ENCODE data around the gene GPSM3. TPM values are rescaled to one million over a fixed set of nuclear protein-coding genes. Genes with fewer than 3 reads are reported as not detected.

Gene GPSM3
- total and polyA plus RNA-seq, 2 donors (not counting 1 experiment from before 2014, with no cell fraction given) = 2.3 to 7.0 TPM

DNA sequence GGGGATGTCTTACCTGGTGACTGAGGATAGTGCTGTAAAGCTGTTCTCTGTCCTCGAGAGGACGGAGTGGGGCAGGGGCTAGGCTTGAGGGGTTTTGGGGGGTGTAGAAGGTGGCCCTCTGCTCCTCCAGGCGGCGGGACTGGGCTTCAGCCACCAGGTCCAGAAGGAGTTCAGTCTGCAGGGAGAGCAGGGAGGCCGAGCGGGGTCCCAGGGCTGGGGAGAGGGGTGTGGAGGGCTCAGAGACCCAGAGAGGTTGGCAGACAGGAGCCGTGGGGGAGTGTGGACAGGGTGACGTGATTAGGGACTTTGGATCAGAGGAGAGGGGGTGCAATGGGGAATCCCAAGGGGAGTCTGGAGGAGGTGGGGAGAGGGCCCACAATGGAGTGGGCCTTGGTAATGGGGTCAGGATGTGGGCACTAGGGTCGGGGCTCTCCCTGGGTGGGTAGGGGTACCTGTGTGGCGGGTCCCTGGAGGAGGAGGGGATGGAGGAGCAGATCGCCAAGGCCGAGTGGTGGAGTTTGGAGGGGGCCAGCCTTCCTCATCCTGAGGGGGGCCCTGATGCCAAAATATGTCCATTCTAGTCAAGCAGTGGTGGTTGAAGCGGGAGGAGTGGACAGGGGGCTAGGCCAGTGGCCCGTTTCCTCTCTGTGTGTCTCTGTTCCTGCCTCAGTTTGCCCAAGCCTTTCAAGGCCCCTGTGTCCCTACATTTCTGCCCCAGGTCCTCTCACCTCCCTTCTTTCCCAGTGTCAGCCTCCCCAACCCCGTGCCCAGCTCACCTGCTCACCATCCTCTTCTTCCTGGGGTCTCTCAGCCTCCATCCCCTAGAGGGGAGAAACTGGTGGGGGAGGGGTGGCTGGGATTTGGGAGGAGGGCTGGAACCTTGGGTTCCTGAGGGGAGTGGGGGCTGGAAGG lies 491 bp downstream of the GPSM3 start:
- H3K79me2 ChIP-seq (ENCODE audit: control insufficient read depth, insufficient read depth, low read length) = peaks cover 20% of the 10 kb centered on the region

DNA sequence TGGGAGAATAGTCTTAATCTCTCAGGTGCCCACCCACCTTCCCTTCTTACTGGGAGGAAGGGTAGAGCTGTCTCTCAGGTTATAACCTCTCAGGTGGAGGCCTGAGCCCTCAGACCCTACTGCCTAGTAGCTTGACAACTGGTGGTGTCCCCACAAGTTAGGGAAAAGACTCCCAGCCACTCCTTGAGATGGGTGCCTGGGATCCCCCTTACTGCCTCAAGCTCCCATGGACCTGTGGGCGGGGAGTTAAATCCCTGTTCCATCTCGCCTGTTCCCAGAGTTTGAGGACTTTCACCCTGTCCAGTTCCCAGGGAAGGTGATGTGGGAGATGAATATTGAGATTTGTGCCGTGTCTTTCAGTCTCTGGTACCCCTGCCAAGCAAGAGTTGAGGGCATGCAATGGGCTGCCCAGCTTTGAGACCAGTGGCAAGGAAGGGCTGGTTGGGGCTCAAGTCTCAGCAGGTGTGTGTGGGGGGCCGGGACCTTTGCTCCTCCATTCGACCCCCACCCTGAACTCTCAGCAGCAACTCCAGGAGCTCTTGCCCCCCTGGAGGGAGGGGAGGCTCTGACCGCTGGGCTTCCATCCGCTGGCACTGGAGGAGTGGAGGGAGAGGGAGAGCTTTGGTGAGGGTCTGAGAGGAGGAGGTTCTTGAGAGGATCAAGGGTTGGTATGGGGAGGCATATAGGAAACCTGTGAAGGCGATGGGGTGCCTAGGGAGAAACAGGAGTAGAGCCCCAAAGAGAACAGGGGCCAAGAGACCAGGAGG lies 1.3 kb downstream of the GPSM3 start:
- H3K4me2 ChIP-seq (ENCODE audit: extremely low read depth, insufficient read depth, low read length) = peak overlapping the region; percentile 81

More for the DNA sequence above, 491 bp downstream of the GPSM3 start:
- no peaks in the 10 kb centered on the region for H3K9me3 ChIP-seq (ENCODE audit: control insufficient read depth, insufficient read depth, low read depth, low read length)
- H3K36me3 ChIP-seq (ENCODE audit: control insufficient read depth, insufficient read depth, low read length) = peaks cover 5% of the 10 kb centered on the region
- peak overlapping the region; percentile 40 for H3K9ac ChIP-seq (ENCODE audit: insufficient read depth, low read length)
- no peaks in the 10 kb centered on the region for H4K20me1 ChIP-seq (ENCODE audit: control insufficient read depth, extremely low read depth, insufficient read depth, low read length)
- H2AFZ ChIP-seq (ENCODE audit: low read length) = no peak overlapping the region
- H3K27me3 ChIP-seq (ENCODE audit: control insufficient read depth, insufficient read depth, low read length) = no peaks in the 10 kb centered on the region
- H3K4me2 ChIP-seq (ENCODE audit: extremely low read depth, insufficient read depth, low read length) = peak overlapping the region; percentile 32
- peaks cover 15% of the 10 kb centered on the region for H3K4me1 ChIP-seq (ENCODE audit: control insufficient read depth, extremely low read depth, insufficient read depth, low read length)
- peak overlapping the region; percentile 16 for H3K27ac ChIP-seq (ENCODE audit: insufficient read depth, low read length)
- no peak for DNase-seq (ENCODE audit: low read depth in 2 of 2)
- no peak overlapping the region for H3K4me3 ChIP-seq (replicated peaks in 1 of 4; ENCODE audit: control extremely low read depth in 1 of 4, insufficient read depth in 1 of 4, low read depth in 3 of 4, low read length in 4 of 4)
- TF ChIP-seq EZH2 (IDR thresholded peaks at IDR 0.05; ENCODE audit: low read length, missing control alignments) = no peak

DNA sequence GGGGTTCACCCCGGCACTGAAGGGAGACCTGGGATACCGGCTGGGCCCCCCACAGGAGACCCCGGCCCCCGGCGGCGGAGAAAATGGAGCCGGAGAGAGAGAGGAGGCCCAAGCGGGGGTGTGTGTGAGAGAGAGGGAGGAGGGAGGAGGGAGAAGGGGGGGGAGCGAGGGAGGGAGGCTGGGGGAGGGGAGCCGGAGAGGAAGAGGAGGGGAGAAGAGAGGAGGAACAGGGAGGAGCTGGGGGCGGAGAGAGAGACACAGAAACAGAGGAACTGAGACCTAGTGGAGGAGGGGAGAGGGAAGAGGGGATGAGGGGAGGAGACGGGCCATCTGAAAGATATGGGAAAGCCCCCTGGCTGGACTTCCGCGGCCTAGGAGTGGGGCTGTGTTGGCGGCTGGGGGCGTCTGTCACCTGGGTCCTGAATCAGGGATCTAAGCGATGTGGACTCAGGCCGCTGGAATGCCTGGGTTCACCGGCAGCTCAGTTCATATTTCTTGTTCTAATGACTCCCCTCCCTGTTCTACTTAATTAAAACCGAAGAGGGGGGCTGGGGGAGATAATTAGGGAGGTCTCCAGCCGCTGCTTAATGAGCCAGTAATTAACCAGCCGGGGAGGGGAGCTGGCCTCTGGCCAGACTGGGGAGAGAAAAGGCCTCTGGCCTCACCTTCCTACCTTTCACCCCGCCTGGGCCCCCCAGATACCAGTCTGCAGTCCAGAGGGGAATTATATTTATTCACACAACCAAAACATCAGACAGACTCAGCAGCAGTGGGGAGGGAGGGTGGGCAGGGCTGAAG lies 2.2 kb downstream of the GPSM3 start, which contains the start of gene PBX2:
PBX2 (minus strand) TSS at position 149 of the 798 bp plus-strand sequence. CDS start 287 bp downstream, outside the sequence.
- Histone ChIP-seq H3K4me1 (ENCODE audit: control insufficient read depth, extremely low read depth, insufficient read depth, low read length) (peaks cover 11% of the 10 kb centered on the region), H3K9ac (ENCODE audit: insufficient read depth, low read length) (peak within 1 kb of the TSS; percentile 69), H4K20me1 (ENCODE audit: control insufficient read depth, extremely low read depth, insufficient read depth, low read length) (no peaks in the 10 kb centered on the region), H3K79me2 (ENCODE audit: control insufficient read depth, insufficient read depth, low read length) (peaks cover 20% of the 10 kb centered on the region), H3K27me3 (ENCODE audit: control insufficient read depth, insufficient read depth, low read length) (no peaks in the 10 kb centered on the region), H3K4me2 (ENCODE audit: extremely low read depth, insufficient read depth, low read length) (peak within 1 kb of the TSS; percentile 93), H3K9me3 (ENCODE audit: control insufficient read depth, insufficient read depth, low read depth, low read length) (no peaks in the 10 kb centered on the region), H2AFZ (ENCODE audit: low read length) (peak within 1 kb of the TSS; percentile 31), H3K27ac (ENCODE audit: insufficient read depth, low read length) (peak within 1 kb of the TSS; percentile 74), H3K4me3 (replicated peaks in 1 of 4; ENCODE audit: control extremely low read depth in 1 of 4, insufficient read depth in 1 of 4, low read depth in 3 of 4, low read length in 4 of 4) (peak within 1 kb of the TSS; percentile 53 to 83 (median 72)), H3K36me3 (ENCODE audit: control insufficient read depth, insufficient read depth, low read length) (peaks cover 5% of the 10 kb centered on the region)
- peak; percentile 91 to 92 for DNase-seq (ENCODE audit: low read depth in 2 of 2)
- no peak for TF ChIP-seq EZH2 (IDR thresholded peaks at IDR 0.05; ENCODE audit: low read length, missing control alignments)
- TF ChIP-seq, protein P1, sequence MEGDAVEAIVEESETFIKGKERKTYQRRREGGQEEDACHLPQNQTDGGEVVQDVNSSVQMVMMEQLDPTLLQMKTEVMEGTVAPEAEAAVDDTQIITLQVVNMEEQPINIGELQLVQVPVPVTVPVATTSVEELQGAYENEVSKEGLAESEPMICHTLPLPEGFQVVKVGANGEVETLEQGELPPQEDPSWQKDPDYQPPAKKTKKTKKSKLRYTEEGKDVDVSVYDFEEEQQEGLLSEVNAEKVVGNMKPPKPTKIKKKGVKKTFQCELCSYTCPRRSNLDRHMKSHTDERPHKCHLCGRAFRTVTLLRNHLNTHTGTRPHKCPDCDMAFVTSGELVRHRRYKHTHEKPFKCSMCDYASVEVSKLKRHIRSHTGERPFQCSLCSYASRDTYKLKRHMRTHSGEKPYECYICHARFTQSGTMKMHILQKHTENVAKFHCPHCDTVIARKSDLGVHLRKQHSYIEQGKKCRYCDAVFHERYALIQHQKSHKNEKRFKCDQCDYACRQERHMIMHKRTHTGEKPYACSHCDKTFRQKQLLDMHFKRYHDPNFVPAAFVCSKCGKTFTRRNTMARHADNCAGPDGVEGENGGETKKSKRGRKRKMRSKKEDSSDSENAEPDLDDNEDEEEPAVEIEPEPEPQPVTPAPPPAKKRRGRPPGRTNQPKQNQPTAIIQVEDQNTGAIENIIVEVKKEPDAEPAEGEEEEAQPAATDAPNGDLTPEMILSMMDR (conservative IDR thresholded peaks at IDR 0.05 in 1 of 2, IDR thresholded peaks at IDR 0.05 in 1 of 2; ENCODE audit: low read depth in 1 of 2, low read length in 2 of 2) = no peak

More for the DNA sequence above, 1.3 kb downstream of the GPSM3 start:
- H2AFZ ChIP-seq (ENCODE audit: low read length) = no peak overlapping the region
- no peak for DNase-seq (ENCODE audit: low read depth in 2 of 2)
- no peak overlapping the region for H3K9ac ChIP-seq (ENCODE audit: insufficient read depth, low read length)
- H3K79me2 ChIP-seq (ENCODE audit: control insufficient read depth, insufficient read depth, low read length) = peaks cover 20% of the 10 kb centered on the region
- no peaks in the 10 kb centered on the region for H3K27me3 ChIP-seq (ENCODE audit: control insufficient read depth, insufficient read depth, low read length)
- H3K4me3 ChIP-seq (replicated peaks in 1 of 4; ENCODE audit: control extremely low read depth in 1 of 4, insufficient read depth in 1 of 4, low read depth in 3 of 4, low read length in 4 of 4) = no peak overlapping the region
- no peaks in the 10 kb centered on the region for H3K9me3 ChIP-seq (ENCODE audit: control insufficient read depth, insufficient read depth, low read depth, low read length)
- H3K4me1 ChIP-seq (ENCODE audit: control insufficient read depth, extremely low read depth, insufficient read depth, low read length) = peaks cover 11% of the 10 kb centered on the region
- peaks cover 5% of the 10 kb centered on the region for H3K36me3 ChIP-seq (ENCODE audit: control insufficient read depth, insufficient read depth, low read length)
- no peaks in the 10 kb centered on the region for H4K20me1 ChIP-seq (ENCODE audit: control insufficient read depth, extremely low read depth, insufficient read depth, low read length)
- TF ChIP-seq EZH2 (IDR thresholded peaks at IDR 0.05; ENCODE audit: low read length, missing control alignments) = no peak
- TF ChIP-seq, protein P1 (conservative IDR thresholded peaks at IDR 0.05 in 1 of 2, IDR thresholded peaks at IDR 0.05 in 1 of 2; ENCODE audit: low read depth in 1 of 2, low read length in 2 of 2) = no peak
- no peak overlapping the region for H3K27ac ChIP-seq (ENCODE audit: insufficient read depth, low read length)
